ENCODE measurements around the gene PTPRM.
"Not testable (repeated sequence)": the region's sequence is repeated elsewhere in the genome, so short reads cannot be mapped to it uniquely, and the experiment has no call there.

Gene PTPRM

GRCh38 chr18:8034674-8035073, 467.6 kb downstream of the PTPRM start:
- DNase-seq (ENCODE audit: low read depth in 2 of 3, low spot score in 2 of 3) = no peak

- no peak for DNase-seq (ENCODE audit: low read depth in 2 of 3, low spot score in 2 of 3)
Measured at GRCh38 chr18:8036551-8036950, 469.4 kb downstream of the PTPRM start.

GRCh38 chr18:8037296-8037695, 470.2 kb downstream of the PTPRM start:
- DNase-seq (ENCODE audit: low read depth in 2 of 3, low spot score in 2 of 3) = no peak

GRCh38 chr18:8040021-8040420, 472.9 kb downstream of the PTPRM start:
- no peak for DNase-seq (ENCODE audit: low read depth in 2 of 3, low spot score in 2 of 3)

GRCh38 chr18:8041526-8042111, 474.5 kb downstream of the PTPRM start:
- no peak for DNase-seq (ENCODE audit: low read depth in 2 of 3, low spot score in 2 of 3)

GRCh38 chr18:8044004-8044403, 476.9 kb downstream of the PTPRM start:
- no peak for DNase-seq (ENCODE audit: low read depth in 2 of 3, low spot score in 2 of 3)

- DNase-seq (ENCODE audit: low read depth in 2 of 3, low spot score in 2 of 3) = no peak
Measured at GRCh38 chr18:8045160-8045883, 478.2 kb downstream of the PTPRM start.

- no peak for DNase-seq (ENCODE audit: low read depth in 2 of 3, low spot score in 2 of 3)
Measured at GRCh38 chr18:8045884-8046281, 478.8 kb downstream of the PTPRM start.

- DNase-seq (ENCODE audit: low read depth in 2 of 3, low spot score in 2 of 3) = no peak
Measured at GRCh38 chr18:8046441-8046840, 479.3 kb downstream of the PTPRM start.

GRCh38 chr18:8049147-8049546, 482.0 kb downstream of the PTPRM start:
- DNase-seq (ENCODE audit: low read depth in 2 of 3, low spot score in 2 of 3) = no peak

- DNase-seq (ENCODE audit: low read depth in 2 of 3, low spot score in 2 of 3) = no peak
Measured at GRCh38 chr18:8050616-8051329, 483.7 kb downstream of the PTPRM start.

- DNase-seq (ENCODE audit: low read depth in 2 of 3, low spot score in 2 of 3) = no peak
Measured at GRCh38 chr18:8051453-8051852, 484.3 kb downstream of the PTPRM start.

- DNase-seq (ENCODE audit: low read depth in 2 of 3, low spot score in 2 of 3) = no peak
Measured at GRCh38 chr18:8052237-8052701, 485.2 kb downstream of the PTPRM start.

GRCh38 chr18:8056723-8057122, 489.6 kb downstream of the PTPRM start:
- DNase-seq (ENCODE audit: low read depth in 2 of 3, low spot score in 2 of 3) = no peak

- DNase-seq (ENCODE audit: low read depth in 2 of 3, low spot score in 2 of 3) = not testable (repeated sequence)
Measured at GRCh38 chr18:8063152-8063551, 496.0 kb downstream of the PTPRM start.

GRCh38 chr18:8063733-8064132, 496.6 kb downstream of the PTPRM start:
- DNase-seq (ENCODE audit: low read depth in 2 of 3, low spot score in 2 of 3) = no peak

- no peak for DNase-seq (ENCODE audit: low read depth in 2 of 3, low spot score in 2 of 3)
Measured at GRCh38 chr18:8065284-8065683, 498.2 kb downstream of the PTPRM start.

GRCh38 chr18:8065773-8066172, 498.7 kb downstream of the PTPRM start:
- no peak for DNase-seq (ENCODE audit: low read depth in 2 of 3, low spot score in 2 of 3)

GRCh38 chr18:8069708-8070107, 502.6 kb downstream of the PTPRM start:
- DNase-seq (ENCODE audit: low read depth in 2 of 3, low spot score in 2 of 3) = no peak

- no peak for DNase-seq (ENCODE audit: low read depth in 2 of 3, low spot score in 2 of 3)
Measured at GRCh38 chr18:8073167-8073566, 506.1 kb downstream of the PTPRM start.

- no peak for DNase-seq (ENCODE audit: low read depth in 2 of 3, low spot score in 2 of 3)
Measured at GRCh38 chr18:8080092-8080491, 513.0 kb downstream of the PTPRM start.

GRCh38 chr18:8081267-8081666, 514.2 kb downstream of the PTPRM start:
- DNase-seq (ENCODE audit: low read depth in 2 of 3, low spot score in 2 of 3) = no peak

Data from activated CD8-positive, alpha-beta memory T cell treated with anti-CD3 and anti-CD28 coated beads for 48 hours (primary cell).